ENCODE results near the gene FLYWCH1. TPM values are rescaled to one million over a fixed set of nuclear protein-coding genes. Genes with fewer than 3 reads are reported as not detected.

Gene FLYWCH1
- total RNA-seq, 4 donors from 2014 or later, result 31.3 to 49.8 (median 41.5) TPM

DNA sequence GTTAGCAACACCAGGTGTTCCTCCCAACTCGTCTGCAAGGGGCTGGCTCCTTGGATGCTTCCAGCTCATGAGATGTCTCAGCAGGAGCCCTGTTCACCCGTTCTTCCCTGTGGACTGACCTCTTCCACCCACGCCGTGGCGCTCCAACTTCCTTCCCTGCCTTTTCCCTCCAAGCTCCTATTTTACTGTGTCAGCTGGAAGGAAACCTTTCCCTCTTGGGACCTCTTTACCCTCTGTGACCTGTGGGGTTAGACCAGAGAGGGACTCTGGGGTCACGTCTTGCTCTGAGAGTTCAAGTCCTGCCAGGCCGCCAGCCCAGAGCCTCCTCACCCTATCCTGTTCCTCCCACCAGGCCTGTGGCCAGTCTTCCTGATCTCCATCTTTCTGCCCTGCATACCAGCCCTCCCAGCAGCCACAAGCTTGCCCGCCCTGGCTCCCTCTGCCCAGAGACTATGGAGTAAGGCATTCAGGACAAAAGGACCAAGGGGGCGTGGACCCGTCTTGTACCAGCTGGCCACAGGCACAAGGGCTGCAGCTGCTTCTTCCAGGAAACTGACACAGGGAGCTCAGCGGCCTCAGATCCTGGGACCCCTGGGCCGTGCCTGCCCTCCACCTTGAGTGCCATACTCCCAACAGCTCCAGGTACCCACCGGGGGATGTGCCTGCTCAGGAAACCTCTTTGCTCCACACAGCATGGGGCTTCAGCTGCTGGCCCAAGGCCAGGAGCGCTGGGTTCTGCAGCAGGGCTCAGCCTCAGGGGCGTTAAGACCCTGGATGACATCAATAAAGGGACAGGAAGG, 60.5 kb downstream of the FLYWCH1 start:
- intact Hi-C loops (cut with DNase I), result no loop called here
- 83 to 89% methylated on average over 10 to 13 of the region's 15 CpGs for WGBS, 2 donors
- H3K4me1 ChIP-seq, result peaks cover 20 to 37% of the 10 kb centered on the region in 2 donors
- peaks cover 3% of the 10 kb centered on the region for H3K27me3 ChIP-seq
- DNase-seq, result no peak
- no peaks in the 10 kb centered on the region for H3K36me3 ChIP-seq
- H3K9me3 ChIP-seq, result no peaks in the 10 kb centered on the region
- H3K4me3 ChIP-seq (replicated peaks in 1 of 3), result no peak overlapping the region
- H3K27ac ChIP-seq, result no peak overlapping the region
- TF ChIP-seq POLR2A (IDR thresholded peaks at IDR 0.05), result no peak
- TF ChIP-seq, protein P1, sequence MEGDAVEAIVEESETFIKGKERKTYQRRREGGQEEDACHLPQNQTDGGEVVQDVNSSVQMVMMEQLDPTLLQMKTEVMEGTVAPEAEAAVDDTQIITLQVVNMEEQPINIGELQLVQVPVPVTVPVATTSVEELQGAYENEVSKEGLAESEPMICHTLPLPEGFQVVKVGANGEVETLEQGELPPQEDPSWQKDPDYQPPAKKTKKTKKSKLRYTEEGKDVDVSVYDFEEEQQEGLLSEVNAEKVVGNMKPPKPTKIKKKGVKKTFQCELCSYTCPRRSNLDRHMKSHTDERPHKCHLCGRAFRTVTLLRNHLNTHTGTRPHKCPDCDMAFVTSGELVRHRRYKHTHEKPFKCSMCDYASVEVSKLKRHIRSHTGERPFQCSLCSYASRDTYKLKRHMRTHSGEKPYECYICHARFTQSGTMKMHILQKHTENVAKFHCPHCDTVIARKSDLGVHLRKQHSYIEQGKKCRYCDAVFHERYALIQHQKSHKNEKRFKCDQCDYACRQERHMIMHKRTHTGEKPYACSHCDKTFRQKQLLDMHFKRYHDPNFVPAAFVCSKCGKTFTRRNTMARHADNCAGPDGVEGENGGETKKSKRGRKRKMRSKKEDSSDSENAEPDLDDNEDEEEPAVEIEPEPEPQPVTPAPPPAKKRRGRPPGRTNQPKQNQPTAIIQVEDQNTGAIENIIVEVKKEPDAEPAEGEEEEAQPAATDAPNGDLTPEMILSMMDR (IDR thresholded peaks at IDR 0.05), result no peak

GRCh38 chr16:2973093-2973492, 61.4 kb downstream of the FLYWCH1 start:
- no peak overlapping the region for H3K4me3 ChIP-seq (replicated peaks in 1 of 3)
- H3K27ac ChIP-seq, result no peak overlapping the region
- intact Hi-C loops (cut with DNase I), result no loop called here
- peaks cover 20 to 38% of the 10 kb centered on the region in 2 donors for H3K4me1 ChIP-seq
- WGBS, 2 donors, result 29 to 58% methylated on average over 4 of the region's 5 CpGs
- no peaks in the 10 kb centered on the region for H3K9me3 ChIP-seq
- peak; percentile 78 to 83 for DNase-seq
- H3K36me3 ChIP-seq, result no peaks in the 10 kb centered on the region
- TF ChIP-seq, protein P1 (IDR thresholded peaks at IDR 0.05), result no peak
- no peak for TF ChIP-seq POLR2A (IDR thresholded peaks at IDR 0.05)
- H3K27me3 ChIP-seq, result no peaks in the 10 kb centered on the region

DNA sequence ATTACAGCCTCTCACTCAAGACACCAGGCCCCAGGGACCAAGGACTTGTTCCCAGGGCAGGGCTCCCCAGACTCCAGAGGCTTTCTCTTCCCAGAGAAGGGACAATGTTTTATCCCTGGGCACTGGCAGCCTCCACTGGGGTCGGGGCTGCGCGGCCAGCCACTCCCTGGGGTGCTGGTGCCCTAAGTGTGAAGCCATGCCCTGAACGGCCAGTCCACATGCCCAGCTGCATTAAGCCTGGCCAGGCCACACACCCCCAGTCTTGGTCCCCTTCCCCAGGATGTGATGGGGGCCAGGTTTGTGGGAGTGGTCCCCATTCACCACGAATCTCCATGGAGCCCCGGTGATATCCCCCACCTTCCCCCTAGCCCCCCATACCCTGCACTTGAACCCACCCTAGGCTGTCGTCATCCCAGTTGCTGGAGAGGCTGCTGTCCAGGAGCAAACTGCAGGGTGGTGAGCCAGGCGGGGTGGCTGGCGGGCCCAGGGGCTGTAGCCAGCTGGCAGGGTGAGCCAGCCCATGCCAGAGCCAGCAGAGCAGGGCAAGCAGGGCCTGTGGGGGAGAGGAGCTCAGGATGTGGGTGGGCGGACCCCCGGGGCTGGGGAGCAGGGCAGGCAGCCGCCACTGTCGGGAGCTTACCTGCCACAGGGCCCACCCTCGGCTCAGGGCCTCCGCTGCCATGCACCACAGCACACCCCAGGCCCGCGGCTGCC, 62.0 kb downstream of the FLYWCH1 start:
- WGBS, 2 donors, result 30 to 80% methylated on average over 2 to 11 of the region's 17 CpGs
- Histone ChIP-seq H3K4me3 (replicated peaks in 1 of 3) (no peak overlapping the region), H3K4me1 (peaks cover 15 to 31% of the 10 kb centered on the region in 2 donors), H3K27ac (no peak overlapping the region), H3K9me3 (no peaks in the 10 kb centered on the region), H3K36me3 (no peaks in the 10 kb centered on the region), H3K27me3 (no peaks in the 10 kb centered on the region)
- TF ChIP-seq, protein P1 (IDR thresholded peaks at IDR 0.05), result no peak
- no peak for TF ChIP-seq POLR2A (IDR thresholded peaks at IDR 0.05)
- no peak for DNase-seq
- intact Hi-C loops (cut with DNase I), result no loop called here

GRCh38 chr16:2974319-2975056, 62.8 kb downstream of the FLYWCH1 start:
- intact Hi-C loops (cut with DNase I), result no loop called here
- peaks cover 13 to 30% of the 10 kb centered on the region in 2 donors for H3K4me1 ChIP-seq
- WGBS, 2 donors, result 94 to 100% methylated on average over 2 to 7 of the region's 15 CpGs
- no peak overlapping the region for H3K4me3 ChIP-seq (replicated peaks in 1 of 3)
- no peak for TF ChIP-seq POLR2A (IDR thresholded peaks at IDR 0.05)
- TF ChIP-seq, protein P1 (IDR thresholded peaks at IDR 0.05), result no peak
- no peaks in the 10 kb centered on the region for H3K36me3 ChIP-seq
- no peaks in the 10 kb centered on the region for H3K9me3 ChIP-seq
- H3K27me3 ChIP-seq, result no peaks in the 10 kb centered on the region
- DNase-seq, result no peak
- no peak overlapping the region for H3K27ac ChIP-seq
